ENCODE data around the gene ANKRD44.
A peak's percentile ranks its signal among the peaks of the same experiment; 100 is the strongest.

ANKRD44 gene

GRCh38 chr2:197237291-197238042 is 73.1 kb downstream of the ANKRD44 start:
- no peaks in the 10 kb centered on the region for H3K36me3 ChIP-seq (ENCODE audit: insufficient read depth, insufficient read length, low read length)
- no peaks in the 10 kb centered on the region for H3K4me1 ChIP-seq (ENCODE audit: insufficient read depth, insufficient read length)
- TF ChIP-seq ZNF274 (IDR thresholded peaks at IDR 0.05; ENCODE audit: low read depth, low read length): no peak
- TF ChIP-seq YY1 (IDR thresholded peaks at IDR 0.05; ENCODE audit: insufficient read depth, insufficient read length): no peak
- TF ChIP-seq SUZ12 (IDR thresholded peaks at IDR 0.05; ENCODE audit: extremely low read depth, insufficient read depth, insufficient read length): no peak
- H3K27me3 ChIP-seq (ENCODE audit: insufficient read depth, insufficient read length): no peaks in the 10 kb centered on the region
- no peaks in the 10 kb centered on the region for H3K9me3 ChIP-seq (ENCODE audit: insufficient read depth, low read length)
- DNase-seq (ENCODE audit: low read depth, low spot score): no peak
- H3K4me3 ChIP-seq (ENCODE audit: insufficient read length, low read depth): no peak overlapping the region
- no peak overlapping the region for H3K9ac ChIP-seq (ENCODE audit: insufficient read length, low read depth)

GRCh38 chr2:197236816-197237215 is 73.8 kb downstream of the ANKRD44 start:
- Histone ChIP-seq H3K9me3 (ENCODE audit: insufficient read depth, low read length) (no peaks in the 10 kb centered on the region), H3K4me1 (ENCODE audit: insufficient read depth, insufficient read length) (no peaks in the 10 kb centered on the region), H3K27me3 (ENCODE audit: insufficient read depth, insufficient read length) (no peaks in the 10 kb centered on the region), H3K36me3 (ENCODE audit: insufficient read depth, insufficient read length, low read length) (no peaks in the 10 kb centered on the region), H3K4me3 (ENCODE audit: insufficient read length, low read depth) (no peak overlapping the region), H3K9ac (ENCODE audit: insufficient read length, low read depth) (no peak overlapping the region)
- no peak for DNase-seq (ENCODE audit: low read depth, low spot score)
- TF ChIP-seq ZNF274 (IDR thresholded peaks at IDR 0.05; ENCODE audit: low read depth, low read length): no peak
- TF ChIP-seq YY1 (IDR thresholded peaks at IDR 0.05; ENCODE audit: insufficient read depth, insufficient read length): no peak
- TF ChIP-seq SUZ12 (IDR thresholded peaks at IDR 0.05; ENCODE audit: extremely low read depth, insufficient read depth, insufficient read length): no peak

GRCh38 chr2:197236159-197236558 is 74.4 kb downstream of the ANKRD44 start:
- no peaks in the 10 kb centered on the region for H3K27me3 ChIP-seq (ENCODE audit: insufficient read depth, insufficient read length)
- no peak for DNase-seq (ENCODE audit: low read depth, low spot score)

GRCh38 chr2:197235711-197236110 is 74.9 kb downstream of the ANKRD44 start:
- no peaks in the 10 kb centered on the region for H3K9me3 ChIP-seq (ENCODE audit: insufficient read depth, low read length)
- H3K27me3 ChIP-seq (ENCODE audit: insufficient read depth, insufficient read length): no peaks in the 10 kb centered on the region
- H3K9ac ChIP-seq (ENCODE audit: insufficient read length, low read depth): no peak overlapping the region
- H3K4me1 ChIP-seq (ENCODE audit: insufficient read depth, insufficient read length): no peaks in the 10 kb centered on the region
- H3K36me3 ChIP-seq (ENCODE audit: insufficient read depth, insufficient read length, low read length): no peaks in the 10 kb centered on the region
- TF ChIP-seq ZNF274 (IDR thresholded peaks at IDR 0.05; ENCODE audit: low read depth, low read length) (no peak), YY1 (IDR thresholded peaks at IDR 0.05; ENCODE audit: insufficient read depth, insufficient read length) (no peak), SUZ12 (IDR thresholded peaks at IDR 0.05; ENCODE audit: extremely low read depth, insufficient read depth, insufficient read length) (no peak)
- H3K4me3 ChIP-seq (ENCODE audit: insufficient read length, low read depth): no peak overlapping the region
- no peak for DNase-seq (ENCODE audit: low read depth, low spot score)

More at GRCh38 chr2:197236159-197236558, 74.4 kb downstream of the ANKRD44 start:
- H3K9ac ChIP-seq (ENCODE audit: insufficient read length, low read depth): no peak overlapping the region
- H3K9me3 ChIP-seq (ENCODE audit: insufficient read depth, low read length): no peaks in the 10 kb centered on the region
- H3K36me3 ChIP-seq (ENCODE audit: insufficient read depth, insufficient read length, low read length): no peaks in the 10 kb centered on the region
- no peaks in the 10 kb centered on the region for H3K4me1 ChIP-seq (ENCODE audit: insufficient read depth, insufficient read length)
- no peak for TF ChIP-seq YY1 (IDR thresholded peaks at IDR 0.05; ENCODE audit: insufficient read depth, insufficient read length)
- no peak for TF ChIP-seq ZNF274 (IDR thresholded peaks at IDR 0.05; ENCODE audit: low read depth, low read length)
- TF ChIP-seq SUZ12 (IDR thresholded peaks at IDR 0.05; ENCODE audit: extremely low read depth, insufficient read depth, insufficient read length): no peak
- no peak overlapping the region for H3K4me3 ChIP-seq (ENCODE audit: insufficient read length, low read depth)

GRCh38 chr2:197234671-197235191 is 75.8 kb downstream of the ANKRD44 start:
- Histone ChIP-seq H3K9ac (ENCODE audit: insufficient read length, low read depth) (no peak overlapping the region), H3K4me3 (ENCODE audit: insufficient read length, low read depth) (no peak overlapping the region), H3K27me3 (ENCODE audit: insufficient read depth, insufficient read length) (no peaks in the 10 kb centered on the region), H3K36me3 (ENCODE audit: insufficient read depth, insufficient read length, low read length) (no peaks in the 10 kb centered on the region), H3K9me3 (ENCODE audit: insufficient read depth, low read length) (no peaks in the 10 kb centered on the region), H3K4me1 (ENCODE audit: insufficient read depth, insufficient read length) (no peaks in the 10 kb centered on the region)
- DNase-seq (ENCODE audit: low read depth, low spot score): peak; percentile 9
- TF ChIP-seq SUZ12 (IDR thresholded peaks at IDR 0.05; ENCODE audit: extremely low read depth, insufficient read depth, insufficient read length): no peak
- no peak for TF ChIP-seq YY1 (IDR thresholded peaks at IDR 0.05; ENCODE audit: insufficient read depth, insufficient read length)
- TF ChIP-seq ZNF274 (IDR thresholded peaks at IDR 0.05; ENCODE audit: low read depth, low read length): no peak

GRCh38 chr2:197233473-197233872 is 77.1 kb downstream of the ANKRD44 start:
- H3K9ac ChIP-seq (ENCODE audit: insufficient read length, low read depth): no peak overlapping the region
- no peaks in the 10 kb centered on the region for H3K27me3 ChIP-seq (ENCODE audit: insufficient read depth, insufficient read length)
- no peak for TF ChIP-seq YY1 (IDR thresholded peaks at IDR 0.05; ENCODE audit: insufficient read depth, insufficient read length)
- TF ChIP-seq ZNF274 (IDR thresholded peaks at IDR 0.05; ENCODE audit: low read depth, low read length): no peak
- TF ChIP-seq SUZ12 (IDR thresholded peaks at IDR 0.05; ENCODE audit: extremely low read depth, insufficient read depth, insufficient read length): no peak
- no peak for DNase-seq (ENCODE audit: low read depth, low spot score)
- no peaks in the 10 kb centered on the region for H3K9me3 ChIP-seq (ENCODE audit: insufficient read depth, low read length)
- H3K36me3 ChIP-seq (ENCODE audit: insufficient read depth, insufficient read length, low read length): no peaks in the 10 kb centered on the region
- no peaks in the 10 kb centered on the region for H3K4me1 ChIP-seq (ENCODE audit: insufficient read depth, insufficient read length)
- H3K4me3 ChIP-seq (ENCODE audit: insufficient read length, low read depth): no peak overlapping the region

- no peak overlapping the region for H3K4me3 ChIP-seq (ENCODE audit: insufficient read length, low read depth)
- no peak for DNase-seq (ENCODE audit: low read depth, low spot score)
- no peaks in the 10 kb centered on the region for H3K36me3 ChIP-seq (ENCODE audit: insufficient read depth, insufficient read length, low read length)
- TF ChIP-seq SUZ12 (IDR thresholded peaks at IDR 0.05; ENCODE audit: extremely low read depth, insufficient read depth, insufficient read length): no peak
- TF ChIP-seq ZNF274 (IDR thresholded peaks at IDR 0.05; ENCODE audit: low read depth, low read length): no peak
- TF ChIP-seq YY1 (IDR thresholded peaks at IDR 0.05; ENCODE audit: insufficient read depth, insufficient read length): no peak
- H3K4me1 ChIP-seq (ENCODE audit: insufficient read depth, insufficient read length): no peaks in the 10 kb centered on the region
- no peaks in the 10 kb centered on the region for H3K27me3 ChIP-seq (ENCODE audit: insufficient read depth, insufficient read length)
- no peaks in the 10 kb centered on the region for H3K9me3 ChIP-seq (ENCODE audit: insufficient read depth, low read length)
- no peak overlapping the region for H3K9ac ChIP-seq (ENCODE audit: insufficient read length, low read depth)
These were observed 78.6 kb downstream of the ANKRD44 start for GRCh38 chr2:197232010-197232409.
